ENCODE results near the gene ITPR2. TPM values are rescaled to one million over a fixed set of nuclear protein-coding genes. Genes with fewer than 3 reads are reported as not detected.
A peak's percentile ranks its signal among the peaks of the same experiment; 100 is the strongest.
"Not testable (repeated sequence)": the region's sequence is repeated elsewhere in the genome, so short reads cannot be mapped to it uniquely, and the experiment has no call there.

ITPR2 gene
- total RNA-seq, 2 experiments from 2014 or later, result 31.7 to 36.3 TPM

DNA sequence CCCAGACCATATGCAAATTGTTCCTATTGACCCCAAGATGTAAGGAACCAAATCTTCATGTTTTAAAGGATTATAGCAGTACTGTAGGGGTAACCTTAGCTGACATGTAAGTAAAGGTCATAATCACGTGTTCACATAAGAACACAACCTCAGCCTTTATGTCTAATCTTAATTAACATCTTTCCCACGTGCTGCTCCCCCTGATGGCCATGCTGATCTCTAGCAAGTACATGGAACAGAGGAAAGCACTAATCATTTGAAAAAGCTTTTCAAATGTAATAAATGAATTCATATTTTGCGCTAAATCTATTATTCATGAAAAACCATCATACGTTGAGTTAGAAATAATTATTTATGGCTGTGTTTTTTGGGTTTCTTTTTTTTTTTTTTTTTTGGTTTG is 30.5 kb upstream of the ITPR2 start:
- DNase-seq, result no peak
- POLR2A ChIA-PET, result no interaction called here
- H3K27ac Mint-ChIP-seq, result no peak overlapping the region
- no peaks in the 10 kb centered on the region for H3K36me3 Mint-ChIP-seq (ENCODE audit: low read depth)
- peaks cover 14% of the 10 kb centered on the region for H3K4me1 Mint-ChIP-seq
- no peaks in the 10 kb centered on the region for H3K9me3 Mint-ChIP-seq
- H3K27me3 Mint-ChIP-seq, result peaks cover 11% of the 10 kb centered on the region
- CTCF ChIA-PET, result interaction anchor here (0.8 to 1.9 kb wide), 5 partner anchors 13 to 150 kb away, joined by 3 to 9 read pairs (median 4); partner anchors contain the start of gene TM7SF3
- H3K4me3 Mint-ChIP-seq, result no peak overlapping the region

DNA sequence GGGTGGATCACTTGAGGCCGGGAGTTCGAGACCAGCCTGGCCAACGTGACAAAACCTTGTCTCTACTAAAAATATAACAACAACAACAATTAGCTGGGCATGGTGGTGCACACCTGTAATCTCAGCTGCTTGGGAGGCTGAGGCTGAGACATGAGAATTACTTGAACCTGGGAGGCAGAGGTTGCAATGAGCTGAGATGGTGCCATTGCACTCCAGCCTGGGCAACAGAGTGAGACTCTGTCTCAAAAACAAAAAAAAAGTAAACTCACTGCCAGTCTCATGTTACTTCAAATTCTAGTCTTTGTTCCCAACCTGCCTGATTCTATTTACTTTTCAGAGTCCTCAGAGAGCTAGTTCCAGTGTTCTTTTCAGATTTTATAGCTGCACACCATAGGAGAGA is 29.8 kb upstream of the ITPR2 start:
- H3K36me3 Mint-ChIP-seq (ENCODE audit: low read depth); POLR2A ChIA-PET; H3K9me3 Mint-ChIP-seq; DNase-seq; H3K27ac Mint-ChIP-seq; H3K4me3 Mint-ChIP-seq: not testable (repeated sequence)
- CTCF ChIA-PET, result interaction anchor here (0.6 to 1.4 kb wide), 3 partner anchors 17 to 150 kb away, joined by 3 to 9 read pairs (median 8); partner anchors contain the start of gene TM7SF3
- Mint-ChIP-seq H3K4me1 (peaks cover 13% of the 10 kb centered on the region), H3K27me3 (peaks cover 15% of the 10 kb centered on the region)

DNA sequence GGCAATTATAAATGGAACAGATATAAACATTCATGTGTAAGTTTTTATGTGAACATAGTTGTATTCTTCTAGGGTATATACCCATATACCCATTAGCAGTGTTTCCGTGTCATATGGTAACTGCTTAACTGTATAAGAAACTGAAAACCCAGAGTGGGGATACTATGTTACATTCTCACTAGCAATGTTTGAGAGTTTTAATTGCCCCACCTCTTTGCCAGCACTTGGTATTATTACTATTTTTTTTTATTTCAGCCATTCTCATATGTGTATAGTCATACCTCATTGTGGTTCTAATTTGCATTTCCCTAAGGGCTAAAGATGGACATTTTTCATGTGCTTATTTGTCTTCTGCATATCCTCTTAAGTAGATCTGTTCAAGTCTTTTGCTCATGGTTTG is 28.7 kb upstream of the ITPR2 start:
- H3K27ac Mint-ChIP-seq, result no peak overlapping the region
- CTCF ChIA-PET, result no interaction called here
- H3K4me3 Mint-ChIP-seq, result no peak overlapping the region
- H3K27me3 Mint-ChIP-seq, result peaks cover 17% of the 10 kb centered on the region
- no peaks in the 10 kb centered on the region for H3K36me3 Mint-ChIP-seq (ENCODE audit: low read depth)
- POLR2A ChIA-PET, result no interaction called here
- peaks cover 3% of the 10 kb centered on the region for H3K4me1 Mint-ChIP-seq
- no peaks in the 10 kb centered on the region for H3K9me3 Mint-ChIP-seq
- no peak for DNase-seq

DNA sequence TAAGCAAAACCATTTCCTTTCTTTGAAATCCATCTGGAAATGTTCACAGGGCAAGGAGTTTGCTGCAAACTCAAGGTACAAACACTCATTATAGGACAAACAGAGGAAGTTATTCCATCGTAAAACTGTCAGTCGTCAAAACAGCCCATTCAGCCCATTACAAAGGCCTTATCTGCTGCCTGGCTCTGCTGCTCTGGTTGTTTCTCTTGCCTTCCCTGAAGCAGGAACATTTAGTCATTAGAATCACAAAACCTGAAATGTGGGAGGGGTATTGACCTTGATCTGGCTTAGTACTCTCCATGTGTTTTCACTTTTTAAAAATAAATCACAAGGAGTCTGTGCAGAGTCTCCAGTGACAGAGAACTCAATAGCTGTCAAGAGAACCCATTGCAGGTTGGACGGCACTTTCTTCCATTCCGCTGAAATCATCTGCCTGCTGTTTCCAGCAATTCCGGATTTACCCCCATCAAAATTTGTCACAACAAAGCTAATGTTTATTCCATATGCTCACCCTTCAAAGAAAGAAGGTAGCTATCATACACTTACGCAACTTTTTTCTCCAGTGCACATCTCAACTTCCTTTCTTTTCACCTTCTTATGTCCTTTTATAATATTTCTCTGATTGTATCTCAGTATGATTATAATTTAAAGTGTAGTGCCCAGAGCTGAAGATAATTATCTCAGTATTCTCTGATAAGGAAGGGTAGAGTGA is 24.6 kb upstream of the ITPR2 start:
- DNase-seq, result no peak
- H3K36me3 Mint-ChIP-seq (ENCODE audit: low read depth), result no peaks in the 10 kb centered on the region

DNA sequence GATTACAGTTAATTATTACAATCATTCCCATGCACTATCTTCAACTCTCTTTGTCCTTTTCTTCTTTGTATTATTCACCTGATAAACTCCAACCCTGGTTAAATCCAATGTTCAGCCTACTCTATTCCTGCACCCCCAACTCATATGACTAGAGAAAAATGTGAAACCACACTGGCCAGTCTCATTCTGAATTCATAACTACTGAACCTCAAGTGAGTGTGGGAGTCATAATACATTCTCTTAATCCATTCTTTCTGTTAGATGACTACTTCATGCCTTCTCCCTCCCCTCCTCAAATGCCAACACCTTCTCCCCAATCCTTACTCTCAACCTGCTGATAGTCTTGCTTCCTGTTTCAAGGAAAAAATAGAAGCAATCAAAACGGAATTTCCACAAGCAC is 22.3 kb upstream of the ITPR2 start:
- ChIA-PET POLR2A (no interaction called here), CTCF (interaction anchor here (0.9 to 2.4 kb wide), 3 partner anchors 30 to 450 kb away, joined by 3 to 19 read pairs (median 5); no protein-coding TSS in a partner anchor)
- Mint-ChIP-seq H3K4me3 (no peak overlapping the region), H3K27me3 (peaks cover 9% of the 10 kb centered on the region), H3K4me1 (no peaks in the 10 kb centered on the region), H3K36me3 (ENCODE audit: low read depth) (no peaks in the 10 kb centered on the region), H3K9me3 (no peaks in the 10 kb centered on the region), H3K27ac (no peak overlapping the region)
- DNase-seq, result no peak

More for the DNA sequence above, 24.6 kb upstream of the ITPR2 start:
- ChIA-PET CTCF (interaction anchor here (1.0 to 4.0 kb wide), 3 partner anchors 24 to 156 kb away, joined by 3 to 14 read pairs (median 3); partner anchors contain the start of genes ITPR2 and TM7SF3), POLR2A (no interaction called here)
- Mint-ChIP-seq H3K4me1 (no peaks in the 10 kb centered on the region), H3K4me3 (no peak overlapping the region), H3K27ac (no peak overlapping the region), H3K9me3 (no peaks in the 10 kb centered on the region), H3K27me3 (peaks cover 16% of the 10 kb centered on the region)

DNA sequence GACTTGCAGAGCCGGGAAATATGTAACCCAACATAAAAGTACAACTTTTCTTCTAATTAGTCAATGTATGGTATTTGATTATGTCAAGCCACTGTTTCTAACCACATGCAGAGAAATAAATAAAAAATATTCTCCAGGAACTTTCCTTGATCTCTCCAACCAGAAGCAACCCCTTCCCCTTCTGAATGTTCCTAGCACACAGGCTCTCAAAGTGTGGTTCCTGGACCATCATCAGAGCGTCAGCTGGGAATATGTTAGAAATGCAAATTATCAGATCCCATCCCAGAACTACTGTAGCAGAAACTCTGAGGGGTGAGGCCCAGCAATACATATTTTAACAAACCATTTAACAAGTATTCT is 21.0 kb upstream of the ITPR2 start:
- CTCF ChIA-PET, result interaction anchor here (1.0 to 2.4 kb wide), 3 partner anchors 8 to 31 kb away, joined by 4 to 19 read pairs (median 5); partner anchors contain the start of gene ITPR2
- Mint-ChIP-seq H3K4me3 (no peak overlapping the region), H3K4me1 (no peaks in the 10 kb centered on the region), H3K27ac (no peak overlapping the region), H3K36me3 (ENCODE audit: low read depth) (no peaks in the 10 kb centered on the region), H3K9me3 (no peaks in the 10 kb centered on the region), H3K27me3 (peaks cover 14% of the 10 kb centered on the region)
- no peak for DNase-seq
- POLR2A ChIA-PET, result interaction anchor here (0.7 kb wide), 1 partner anchor 22 kb away, joined by 3 read pairs; no protein-coding TSS in a partner anchor

DNA sequence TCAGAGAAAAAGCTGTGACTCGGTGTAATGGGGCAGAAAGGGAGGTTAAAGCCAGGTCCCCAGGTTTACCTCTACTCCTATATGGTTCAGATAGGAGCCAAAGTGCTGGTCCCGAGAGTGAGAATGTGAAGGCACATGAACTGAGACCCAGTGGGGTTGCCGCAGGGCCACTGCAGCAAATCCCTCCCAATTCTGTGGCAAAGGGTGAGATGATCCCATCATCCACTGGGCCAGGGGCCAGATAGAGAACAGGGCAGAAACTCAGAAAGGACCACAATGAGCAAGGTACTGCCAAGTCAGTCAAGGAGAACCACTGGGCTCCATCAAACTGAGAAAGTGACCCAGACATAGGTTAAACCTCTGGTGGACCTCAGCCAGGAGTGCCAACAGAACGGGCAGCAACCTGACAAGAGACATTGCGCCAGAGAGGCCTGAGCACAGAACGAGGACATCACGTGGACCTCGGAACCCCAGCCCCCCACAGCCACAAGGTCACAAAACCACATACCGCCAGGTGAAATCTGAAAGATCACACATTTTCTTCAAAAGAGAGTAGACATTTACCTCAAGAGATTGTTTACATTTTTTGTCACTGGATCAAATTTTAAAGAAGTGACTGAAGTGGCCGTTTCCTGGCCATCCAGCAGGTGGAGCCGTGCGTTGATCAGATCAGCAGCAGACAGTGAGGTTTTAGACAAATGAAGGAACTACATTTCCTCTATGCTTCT is 20.5 kb upstream of the ITPR2 start:
- CTCF ChIA-PET, result interaction anchor here (2.1 to 3.0 kb wide), 2 partner anchors 32 to 161 kb away, joined by 8 to 12 read pairs; partner anchors contain the start of gene TM7SF3
- DNase-seq, result peak; percentile 79
- no peaks in the 10 kb centered on the region for H3K9me3 Mint-ChIP-seq
- POLR2A ChIA-PET, result no interaction called here
- no peaks in the 10 kb centered on the region for H3K36me3 Mint-ChIP-seq (ENCODE audit: low read depth)
- no peaks in the 10 kb centered on the region for H3K4me1 Mint-ChIP-seq
- H3K27ac Mint-ChIP-seq, result no peak overlapping the region
- H3K27me3 Mint-ChIP-seq, result peaks cover 11% of the 10 kb centered on the region
- H3K4me3 Mint-ChIP-seq, result no peak overlapping the region

DNA sequence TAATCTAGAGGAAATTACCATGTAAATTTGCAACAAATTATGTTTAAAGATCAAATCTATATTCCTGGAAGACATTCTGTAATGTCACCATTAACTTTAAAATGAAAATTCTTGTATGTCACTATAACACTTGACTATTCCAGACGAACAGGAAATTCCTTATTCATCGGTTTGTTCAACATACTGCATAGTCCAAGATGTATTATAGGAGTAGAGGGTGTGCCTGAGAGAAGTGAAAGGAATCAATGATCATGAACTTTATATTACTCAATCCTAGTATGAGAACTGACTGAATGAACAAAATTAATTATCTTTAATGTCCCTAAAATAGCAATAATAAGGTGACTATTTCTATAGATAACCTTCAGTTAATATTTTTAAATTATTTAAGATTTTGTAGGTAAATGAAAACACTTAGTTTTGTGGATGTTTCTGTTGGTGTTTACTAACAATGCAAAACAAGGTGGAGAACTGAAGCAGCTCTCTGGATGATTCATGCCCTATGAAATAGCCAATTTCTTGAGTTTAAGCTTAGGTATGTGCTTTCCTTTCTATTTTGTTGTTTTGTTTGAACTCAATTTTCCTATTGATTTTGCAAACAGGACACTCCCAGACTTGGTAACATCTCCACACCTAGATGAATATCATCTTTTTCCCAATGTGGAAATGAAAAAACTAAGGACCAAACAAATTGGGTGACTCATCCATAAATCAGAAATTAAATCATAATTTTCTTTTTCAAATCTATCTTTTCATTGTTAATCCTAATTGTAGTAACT is 18.2 kb upstream of the ITPR2 start:
- no peak for DNase-seq
- Mint-ChIP-seq H3K9me3 (no peaks in the 10 kb centered on the region), H3K27ac (no peak overlapping the region), H3K27me3 (peaks cover 16% of the 10 kb centered on the region), H3K4me1 (peaks cover 5% of the 10 kb centered on the region), H3K36me3 (ENCODE audit: low read depth) (no peaks in the 10 kb centered on the region), H3K4me3 (no peak overlapping the region)
- ChIA-PET POLR2A (interaction anchor here (0.6 to 0.7 kb wide), 2 partner anchors 29 to 121 kb away, joined by 3 read pairs; no protein-coding TSS in a partner anchor), CTCF (interaction anchor here (1.0 to 3.0 kb wide), 6 partner anchors 18 to 454 kb away, joined by 3 to 12 read pairs (median 4); partner anchors contain the start of genes ITPR2 and TM7SF3)

DNA sequence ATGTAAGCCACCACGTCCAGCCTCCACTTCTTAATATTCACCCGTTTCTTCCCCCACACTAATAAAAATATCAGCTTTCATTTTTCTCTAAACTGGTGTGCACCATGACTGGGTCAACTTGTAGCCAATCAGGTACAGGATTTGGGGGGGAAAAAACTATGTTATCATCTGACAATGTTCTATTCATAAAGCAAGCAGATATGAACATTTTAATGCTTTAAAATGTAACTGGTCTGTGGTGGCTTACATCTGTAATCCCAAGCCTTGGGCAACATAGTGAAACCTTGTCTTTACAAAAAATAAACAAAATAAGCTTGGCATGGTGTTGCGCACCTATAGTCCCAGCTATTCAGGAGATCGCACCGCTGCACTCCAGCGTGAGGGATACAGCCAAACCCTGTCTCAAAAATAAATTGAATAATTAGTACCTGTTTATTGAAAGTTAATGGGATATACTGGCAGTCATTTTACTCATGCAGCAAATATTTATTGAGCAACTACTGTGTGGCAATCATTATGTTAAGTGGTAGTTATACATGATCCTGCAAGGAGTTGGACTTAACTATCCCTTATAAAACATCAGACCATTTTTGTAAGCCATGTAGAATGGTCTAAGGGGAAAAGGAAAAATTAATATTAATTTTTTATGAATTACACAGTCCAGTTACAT is 15.3 kb upstream of the ITPR2 start:
- Mint-ChIP-seq H3K9me3 (no peaks in the 10 kb centered on the region), H3K27me3 (peaks cover 19% of the 10 kb centered on the region), H3K4me3 (no peak overlapping the region), H3K36me3 (ENCODE audit: low read depth) (no peaks in the 10 kb centered on the region), H3K27ac (no peak overlapping the region), H3K4me1 (peaks cover 7% of the 10 kb centered on the region)
- ChIA-PET CTCF (interaction anchor here (1.0 kb wide), 1 partner anchor 37 kb away, joined by 3 read pairs; no protein-coding TSS in a partner anchor), POLR2A (no interaction called here)
- no peak for DNase-seq

DNA sequence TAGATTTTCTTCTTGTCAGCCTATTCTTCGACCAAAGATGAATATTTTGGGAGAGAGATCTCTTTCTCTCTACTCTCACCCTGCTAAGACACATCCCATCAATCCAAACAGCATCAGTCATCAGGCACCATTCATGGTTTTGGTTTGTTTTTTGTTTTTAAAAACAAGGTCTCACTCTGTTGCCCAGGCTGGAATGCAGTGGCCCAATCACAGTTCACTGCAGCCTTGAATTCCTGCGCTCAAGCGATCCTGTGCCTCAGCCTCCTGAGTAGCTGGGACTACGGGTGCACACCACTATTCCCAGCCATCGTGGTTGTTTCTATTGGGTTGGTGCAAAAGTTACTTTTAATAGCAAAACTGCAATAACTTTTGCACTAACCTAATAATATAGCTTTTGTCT is 14.4 kb upstream of the ITPR2 start:
- Mint-ChIP-seq H3K27ac (no peak overlapping the region), H3K4me1 (peaks cover 7% of the 10 kb centered on the region), H3K9me3 (no peaks in the 10 kb centered on the region), H3K36me3 (ENCODE audit: low read depth) (no peaks in the 10 kb centered on the region), H3K4me3 (no peak overlapping the region), H3K27me3 (peaks cover 19% of the 10 kb centered on the region)
- ChIA-PET POLR2A (no interaction called here), CTCF (no interaction called here)
- no peak for DNase-seq

DNA sequence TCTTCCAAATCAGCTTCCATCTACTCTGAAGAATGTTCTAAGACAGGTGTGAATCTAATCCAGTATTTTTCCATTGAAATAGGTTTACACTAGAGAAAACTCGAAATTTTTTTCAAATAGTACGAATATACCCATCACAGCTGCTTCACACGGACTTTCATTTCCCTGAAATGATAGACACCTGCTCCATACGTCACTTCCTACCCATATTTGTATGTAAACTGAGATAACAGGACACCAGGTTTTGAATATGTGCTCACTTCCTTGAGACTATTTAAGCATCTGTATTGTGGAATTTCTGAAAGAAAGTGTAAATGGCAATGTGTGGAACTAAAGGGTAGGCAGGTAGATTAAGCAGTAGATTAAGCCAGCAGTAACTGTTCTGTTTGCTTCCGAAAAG is 13.4 kb upstream of the ITPR2 start:
- POLR2A ChIA-PET, result interaction anchor here (1.1 to 2.0 kb wide), 2 partner anchors 14 to 166 kb away, joined by 3 to 11 read pairs; partner anchors contain the start of gene ITPR2
- CTCF ChIA-PET, result interaction anchor here (1.1 to 2.0 kb wide), 5 partner anchors 8 to 38 kb away, joined by 3 to 12 read pairs (median 9); partner anchors contain the start of gene ITPR2
- no peak overlapping the region for H3K27ac Mint-ChIP-seq

DNA sequence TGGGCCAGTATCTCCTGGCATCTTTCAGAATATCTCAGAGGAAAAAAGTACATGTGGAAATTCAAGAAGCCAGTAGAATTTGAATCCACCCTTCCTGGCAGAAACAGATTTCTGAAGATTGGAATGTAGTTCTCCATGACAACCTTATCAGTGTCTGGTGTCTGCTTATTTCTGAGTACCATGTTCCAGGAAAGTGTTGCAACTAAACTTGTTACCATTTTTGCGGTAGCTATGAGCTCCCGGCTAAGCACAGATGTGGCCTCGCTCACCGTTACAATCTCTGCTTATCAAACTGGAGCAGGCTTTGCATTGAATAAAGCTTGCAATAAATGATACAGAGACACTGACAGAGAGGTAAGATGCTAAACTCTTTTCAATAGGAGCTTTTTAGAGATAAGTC is 13.0 kb upstream of the ITPR2 start:
- POLR2A ChIA-PET, result interaction anchor here (1.1 to 2.0 kb wide), 2 partner anchors 13 to 166 kb away, joined by 3 to 11 read pairs; partner anchors contain the start of gene ITPR2
- no peak overlapping the region for H3K27ac Mint-ChIP-seq
- no peaks in the 10 kb centered on the region for H3K36me3 Mint-ChIP-seq (ENCODE audit: low read depth)
- peaks cover 7% of the 10 kb centered on the region for H3K4me1 Mint-ChIP-seq
- DNase-seq, result no peak
- no peak overlapping the region for H3K4me3 Mint-ChIP-seq
- CTCF ChIA-PET, result interaction anchor here (1.1 to 2.0 kb wide), 5 partner anchors 9 to 39 kb away, joined by 3 to 12 read pairs (median 9); partner anchors contain the start of gene ITPR2
- no peaks in the 10 kb centered on the region for H3K9me3 Mint-ChIP-seq
- peaks cover 19% of the 10 kb centered on the region for H3K27me3 Mint-ChIP-seq

More for the DNA sequence above, 13.4 kb upstream of the ITPR2 start:
- no peaks in the 10 kb centered on the region for H3K36me3 Mint-ChIP-seq (ENCODE audit: low read depth)
- H3K9me3 Mint-ChIP-seq, result no peaks in the 10 kb centered on the region
- H3K4me3 Mint-ChIP-seq, result no peak overlapping the region
- DNase-seq, result no peak
- peaks cover 7% of the 10 kb centered on the region for H3K4me1 Mint-ChIP-seq
- H3K27me3 Mint-ChIP-seq, result peaks cover 19% of the 10 kb centered on the region

Data from activated CD4-positive, alpha-beta memory T cell treated with anti-CD3 and anti-CD28 coated beads, Interleukin-2, amount 10 ng/mL, durations not matched to agents 7 days and 5 days (primary cell).